Right lobe of liver (tissue), 4 donors: ENCODE measurements around the gene PDPK1.

Experiments used
- CTCF ChIP-seq, 4 donors: fragments of 200-600 bp in 3 of 4; fragments of 450-650 bp in 1 of 4; IDR thresholded peaks; one replicate each; pipeline versions ENCODE4 v1.5.1 to v1.8.0; 2016 to 2022; ENCODE audit warnings: antibody characterized with exemption in 4 of 4, mild to moderate bottlenecking in 2 of 4
- POLR2A ChIP-seq: fragments of 450-650 bp; IDR thresholded peaks from one replicate; pipeline ENCODE4 v1.6.1; 2017; ENCODE audit warnings: antibody characterized with exemption, mild to moderate bottlenecking
- donor health status: DM: no; HTN: no; CAD: no.
- donor health status: DM: no; HTN: no; CAD: no.
- donor health status: DM: no; HTN: yes; CAD: no.

- no peak for TF ChIP-seq CTCF (IDR thresholded peaks at IDR 0.05)
- TF ChIP-seq POLR2A: no peak
Observed at GRCh38 chr16:2614761-2615191, 77.0 kb downstream of the PDPK1 start.
